GM21737 (cell line): Measurements from ENCODE around the gene DNMT3B.
"Not testable (repeated sequence)": the region's sequence is repeated elsewhere in the genome, so short reads cannot be mapped to it uniquely, and the experiment has no call there.

Source experiments
- ATAC-seq: cut with Tn5 transposase; IDR thresholded peaks from one replicate; pipeline ENCODE4 v1.9.1; 2021; ENCODE audit warnings: mild to moderate bottlenecking, moderate library complexity; ENCODE audit not compliant: unreplicated experiment

Gene DNMT3B

DNA sequence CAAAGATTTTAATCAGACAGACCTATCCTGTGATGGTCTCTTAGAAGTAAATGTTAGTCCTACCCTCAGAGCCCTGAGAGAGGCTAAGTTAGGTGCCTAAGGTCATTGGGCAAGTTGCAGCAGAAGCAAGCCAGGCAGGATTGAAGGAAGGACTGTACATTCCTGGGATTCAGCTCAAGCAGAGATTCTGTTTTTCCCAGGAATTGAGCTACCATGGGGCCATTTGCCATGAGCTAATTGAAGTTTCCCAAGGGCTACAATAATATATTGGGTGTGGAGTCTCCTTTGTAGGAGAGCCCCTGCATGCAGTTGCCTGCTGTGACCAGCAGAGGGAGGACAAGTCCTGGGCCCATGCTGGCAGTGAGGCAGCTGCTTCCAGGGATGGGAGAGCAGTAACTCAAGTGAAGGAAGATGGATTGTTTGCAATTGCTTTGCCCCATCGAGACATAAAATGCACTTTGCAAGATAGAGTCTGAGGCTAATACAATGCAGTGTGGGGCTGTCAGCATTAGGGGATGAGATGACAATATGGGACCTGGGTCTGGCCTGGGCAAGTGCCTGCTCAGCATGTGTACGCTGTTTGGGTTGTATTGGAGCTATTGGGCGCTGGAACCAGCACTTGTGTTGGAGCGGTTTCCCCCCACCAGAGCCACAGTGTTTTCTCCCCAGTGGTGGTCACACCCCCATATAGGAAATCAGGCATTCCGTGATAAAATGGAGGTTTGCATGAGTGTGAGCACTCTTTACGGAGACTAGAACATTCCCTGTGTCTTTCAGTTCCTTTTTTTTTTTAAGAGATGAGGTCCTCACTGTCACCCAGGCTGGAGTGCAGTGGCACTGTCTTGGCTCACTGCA, 27.9 kb downstream of the DNMT3B start:
- no peak for ATAC-seq

DNA sequence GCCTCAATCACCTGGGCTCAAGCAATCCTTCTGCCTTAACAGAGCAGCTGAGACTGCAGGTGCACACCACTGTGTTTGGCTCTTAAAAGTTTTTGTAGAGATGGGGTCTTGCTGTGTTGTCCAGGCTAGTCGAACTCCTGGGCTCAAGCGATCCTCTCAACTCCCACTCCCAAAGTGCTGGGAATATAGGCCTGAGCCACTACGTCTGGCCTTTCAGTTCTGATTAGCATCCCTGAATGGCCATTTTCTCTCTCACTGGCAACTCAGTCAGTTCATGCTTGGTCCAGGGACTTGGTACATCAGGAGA, 28.5 kb downstream of the DNMT3B start:
- ATAC-seq = no peak

DNA sequence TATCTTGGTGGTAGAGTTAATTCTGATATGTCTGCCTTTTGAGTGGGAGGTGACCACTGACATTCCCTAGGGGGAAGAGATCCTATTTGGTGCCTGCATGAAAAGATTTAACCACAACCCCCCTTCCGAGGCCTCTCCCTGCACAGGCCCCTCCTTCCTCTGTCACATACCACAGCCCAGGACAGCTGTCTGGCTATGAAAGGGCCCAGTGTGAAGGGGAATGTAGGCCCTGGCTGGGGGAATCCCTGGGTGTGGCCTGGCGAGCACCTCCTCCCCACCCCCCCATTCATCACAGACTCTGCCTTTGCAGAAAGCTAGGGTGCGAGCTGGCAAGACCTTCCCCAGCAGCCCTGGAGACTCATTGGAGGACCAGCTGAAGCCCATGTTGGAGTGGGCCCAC, 30.1 kb downstream of the DNMT3B start:
- peak; percentile 75 for ATAC-seq

GRCh38 chr20:32792731-32793458, 30.7 kb downstream of the DNMT3B start:
- ATAC-seq = no peak

DNA sequence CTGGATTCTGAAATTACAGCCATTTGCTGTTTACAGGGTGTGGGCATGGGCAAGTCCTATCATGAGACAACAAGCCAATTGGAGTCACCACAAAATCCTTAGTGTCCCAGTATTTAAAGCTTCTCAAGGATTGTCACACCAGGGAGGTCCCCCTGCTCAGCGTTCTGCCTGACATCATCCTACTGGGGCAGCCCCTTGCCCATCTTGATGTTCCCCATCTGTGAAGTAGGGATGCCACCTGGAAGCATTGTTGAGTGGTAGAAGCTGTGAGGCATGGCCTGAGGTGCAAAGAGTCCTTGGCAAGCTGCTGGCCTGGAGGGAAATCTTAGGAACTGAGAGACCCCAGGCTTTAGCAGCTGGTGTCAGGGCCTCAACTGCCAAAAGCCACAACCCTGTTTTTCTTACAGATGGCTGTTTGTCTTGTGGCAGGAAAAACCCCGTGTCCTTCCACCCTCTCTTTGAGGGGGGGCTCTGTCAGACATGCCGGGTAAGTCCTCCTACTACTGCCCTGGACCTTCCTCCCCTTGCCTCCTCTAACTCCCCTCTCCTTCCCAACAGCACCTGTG, 34.3 kb downstream of the DNMT3B start:
- ATAC-seq = no peak

GRCh38 chr20:32796981-32797451, 34.8 kb downstream of the DNMT3B start:
- no peak for ATAC-seq

DNA sequence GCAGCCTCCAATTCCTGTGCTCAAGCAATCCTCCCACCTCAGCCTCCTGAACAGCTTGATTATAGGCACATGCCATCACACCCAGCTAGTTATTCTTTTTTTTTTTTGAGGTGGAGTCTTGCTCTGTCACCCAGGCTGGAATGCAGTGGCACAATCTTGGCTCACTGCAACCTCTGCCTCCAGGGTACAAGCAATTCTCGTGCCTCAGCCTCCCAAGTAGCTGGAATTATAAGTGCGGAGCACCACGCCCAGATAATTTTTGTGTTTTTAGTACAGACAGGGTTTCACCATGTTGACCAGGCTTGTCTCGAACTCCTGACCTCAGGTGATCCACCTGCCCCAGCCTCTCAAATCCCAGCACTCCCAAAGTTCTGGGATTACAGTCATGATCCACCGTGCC, 35.4 kb downstream of the DNMT3B start:
- ATAC-seq = not testable (repeated sequence)

DNA sequence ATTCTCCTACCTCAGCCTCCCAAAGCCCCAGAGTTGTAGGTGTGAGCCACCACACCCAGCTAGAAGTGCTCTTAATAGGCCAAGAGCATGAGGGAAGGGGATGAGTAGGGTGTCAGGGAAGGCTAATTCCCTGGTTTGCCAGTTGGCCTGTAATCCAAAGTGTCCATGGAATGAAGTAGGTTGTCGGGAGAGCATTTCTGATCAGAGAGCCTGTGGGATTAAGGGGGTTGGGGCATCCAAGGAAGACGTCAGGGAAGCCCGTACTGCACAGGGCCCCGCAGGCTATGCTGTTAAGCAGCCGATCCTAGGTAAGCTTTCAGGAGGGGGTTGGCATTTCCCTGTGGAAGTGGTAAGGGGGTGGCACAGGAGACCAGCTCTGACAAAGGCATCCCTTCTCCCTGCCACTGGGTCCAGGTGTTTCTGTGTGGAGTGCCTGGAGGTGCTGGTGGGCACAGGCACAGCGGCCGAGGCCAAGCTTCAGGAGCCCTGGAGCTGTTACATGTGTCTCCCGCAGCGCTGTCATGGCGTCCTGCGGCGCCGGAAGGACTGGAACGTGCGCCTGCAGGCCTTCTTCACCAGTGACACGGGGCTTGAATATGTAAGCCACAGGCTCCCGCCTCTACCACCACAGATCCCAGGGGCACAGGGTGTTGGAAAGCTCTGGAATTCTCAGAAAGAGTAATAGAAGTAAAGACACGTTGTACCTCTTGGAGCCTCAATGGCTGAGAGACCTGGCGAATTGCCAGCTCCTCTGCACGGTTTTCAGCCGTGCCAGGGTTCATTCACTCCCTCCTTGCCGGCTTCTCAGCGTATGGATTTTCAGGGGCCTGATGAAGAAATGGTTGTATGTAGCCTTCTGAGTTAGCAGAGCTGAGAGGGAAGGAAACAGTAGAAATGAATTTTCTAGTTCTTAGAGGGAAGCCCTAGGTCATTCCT, 36.1 kb downstream of the DNMT3B start:
- no peak for ATAC-seq

GRCh38 chr20:32803092-32803491, 40.9 kb downstream of the DNMT3B start:
- no peak for ATAC-seq

GRCh38 chr20:32804022-32804715, 42.0 kb downstream of the DNMT3B start:
- ATAC-seq = no peak

DNA sequence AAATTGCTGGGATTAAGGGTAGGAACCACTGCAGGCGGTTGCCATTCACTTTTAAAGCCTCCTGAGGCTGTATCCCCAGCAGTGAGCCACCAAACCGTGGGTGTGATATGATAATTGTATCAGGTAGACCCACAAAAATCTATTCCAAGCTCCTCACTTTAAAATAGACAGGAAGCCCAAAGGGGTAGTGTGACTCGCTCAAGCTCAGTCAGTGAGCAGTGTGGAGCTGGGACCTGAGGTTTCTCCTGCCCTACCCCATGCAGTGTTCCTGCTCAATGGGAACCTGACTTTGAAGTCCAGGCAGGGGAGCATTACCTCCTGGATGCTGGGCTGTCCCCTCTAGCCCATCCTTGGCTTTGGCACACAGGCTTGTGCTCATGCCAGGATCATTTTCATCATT, 42.6 kb downstream of the DNMT3B start:
- no peak for ATAC-seq

DNA sequence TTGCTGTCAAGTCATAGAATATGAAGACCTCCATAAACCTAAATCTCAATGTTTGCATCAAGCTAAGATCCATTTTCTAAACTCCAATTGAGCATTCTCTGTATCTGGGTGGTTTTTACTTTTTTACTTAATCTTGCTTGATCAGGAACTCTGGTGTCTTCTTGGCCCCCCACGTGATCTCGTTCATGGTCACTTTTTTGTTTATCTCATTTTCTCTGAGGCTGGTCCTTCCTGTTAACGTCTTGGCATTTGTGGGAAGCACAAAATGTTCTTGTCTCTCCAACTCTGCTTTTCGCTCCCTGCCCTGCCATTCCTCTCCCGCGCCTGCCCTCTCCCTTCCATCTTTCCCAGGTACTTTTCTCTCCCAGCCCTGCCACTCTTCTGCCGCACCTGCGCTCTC, 43.5 kb downstream of the DNMT3B start:
- ATAC-seq = no peak

- no peak for ATAC-seq
Observed at GRCh38 chr20:32806356-32806755, 44.2 kb downstream of the DNMT3B start.

GRCh38 chr20:32807706-32808105, 45.5 kb downstream of the DNMT3B start:
- ATAC-seq = no peak

DNA sequence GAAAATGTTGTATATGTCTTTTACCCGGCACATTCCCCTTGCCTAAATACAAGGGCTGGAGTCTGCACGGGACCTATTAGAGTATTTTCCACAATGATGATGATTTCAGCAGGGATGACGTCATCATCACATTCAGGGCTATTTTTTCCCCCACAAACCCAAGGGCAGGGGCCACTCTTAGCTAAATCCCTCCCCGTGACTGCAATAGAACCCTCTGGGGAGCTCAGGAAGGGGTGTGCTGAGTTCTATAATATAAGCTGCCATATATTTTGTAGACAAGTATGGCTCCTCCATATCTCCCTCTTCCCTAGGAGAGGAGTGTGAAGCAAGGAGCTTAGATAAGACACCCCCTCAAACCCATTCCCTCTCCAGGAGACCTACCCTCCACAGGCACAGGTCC, 46.3 kb downstream of the DNMT3B start:
- no peak for ATAC-seq

DNA sequence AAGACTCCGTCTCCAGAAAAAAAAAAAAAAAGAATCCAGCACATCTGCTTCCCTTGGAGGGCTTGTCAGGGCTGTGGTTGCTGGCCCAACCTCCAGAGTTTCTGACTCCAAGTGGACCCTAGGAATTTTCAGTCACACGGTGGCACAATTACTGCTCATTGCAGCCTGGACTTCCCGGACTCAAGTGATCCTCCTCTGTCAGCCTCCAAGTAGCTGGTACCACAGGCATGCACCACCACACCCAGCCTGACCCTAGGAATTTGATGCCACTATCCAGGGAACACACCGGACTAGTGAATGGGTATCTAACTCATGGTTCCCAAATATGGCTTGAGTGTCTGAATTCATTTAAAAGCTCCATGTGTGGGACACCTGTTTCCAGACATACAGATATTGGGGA, 47.7 kb downstream of the DNMT3B start:
- no peak for ATAC-seq

GRCh38 chr20:32810941-32811340, 48.8 kb downstream of the DNMT3B start:
- ATAC-seq = no peak

- no peak for ATAC-seq
Observed at GRCh38 chr20:32811886-32812285, 49.7 kb downstream of the DNMT3B start.

- peak; percentile 70 for ATAC-seq
Observed at GRCh38 chr20:32819992-32820697, 58.0 kb downstream of the DNMT3B start.
